D721Med (cell line): ENCODE measurements around the gene PRDM11.

Experiments used
- DNase-seq: peaks from one replicate; pipeline ENCODE4 v3.0.0; 2011; ENCODE audit warnings: low spot score; ENCODE audit not compliant: insufficient read length
- FAIRE-seq: peaks from 2 replicates; lab custom pipeline; 2011; peaks lifted over from hg19 to GRCh38; lab: Jason Lieb, UNC
- TF ChIP-seq, protein P1 (sequence below): IDR thresholded peaks from 2 replicates; pipeline ENCODE4 v1.5.1; 2012; ENCODE audit warnings: mild to moderate bottlenecking, control low read depth; ENCODE audit not compliant: insufficient read depth; ENCODE audit errors: missing control alignments

Gene PRDM11

GRCh38 chr11:45146072-45147016 lies at the start of gene PRDM11:
Gene PRDM11 (plus strand): TSS chr11:45146639. CDS start chr11:45181767, 35,128 bp downstream.
- DNase-seq, result peak; percentile 35
- TF ChIP-seq, protein P1, sequence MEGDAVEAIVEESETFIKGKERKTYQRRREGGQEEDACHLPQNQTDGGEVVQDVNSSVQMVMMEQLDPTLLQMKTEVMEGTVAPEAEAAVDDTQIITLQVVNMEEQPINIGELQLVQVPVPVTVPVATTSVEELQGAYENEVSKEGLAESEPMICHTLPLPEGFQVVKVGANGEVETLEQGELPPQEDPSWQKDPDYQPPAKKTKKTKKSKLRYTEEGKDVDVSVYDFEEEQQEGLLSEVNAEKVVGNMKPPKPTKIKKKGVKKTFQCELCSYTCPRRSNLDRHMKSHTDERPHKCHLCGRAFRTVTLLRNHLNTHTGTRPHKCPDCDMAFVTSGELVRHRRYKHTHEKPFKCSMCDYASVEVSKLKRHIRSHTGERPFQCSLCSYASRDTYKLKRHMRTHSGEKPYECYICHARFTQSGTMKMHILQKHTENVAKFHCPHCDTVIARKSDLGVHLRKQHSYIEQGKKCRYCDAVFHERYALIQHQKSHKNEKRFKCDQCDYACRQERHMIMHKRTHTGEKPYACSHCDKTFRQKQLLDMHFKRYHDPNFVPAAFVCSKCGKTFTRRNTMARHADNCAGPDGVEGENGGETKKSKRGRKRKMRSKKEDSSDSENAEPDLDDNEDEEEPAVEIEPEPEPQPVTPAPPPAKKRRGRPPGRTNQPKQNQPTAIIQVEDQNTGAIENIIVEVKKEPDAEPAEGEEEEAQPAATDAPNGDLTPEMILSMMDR, result no peak
- FAIRE-seq, result no peak

- DNase-seq (no peak), FAIRE-seq (no peak)
- TF ChIP-seq, protein P1, result no peak
These were observed 48.5 kb upstream of the PRDM11 start for GRCh38 chr11:45097721-45098493.

DNA sequence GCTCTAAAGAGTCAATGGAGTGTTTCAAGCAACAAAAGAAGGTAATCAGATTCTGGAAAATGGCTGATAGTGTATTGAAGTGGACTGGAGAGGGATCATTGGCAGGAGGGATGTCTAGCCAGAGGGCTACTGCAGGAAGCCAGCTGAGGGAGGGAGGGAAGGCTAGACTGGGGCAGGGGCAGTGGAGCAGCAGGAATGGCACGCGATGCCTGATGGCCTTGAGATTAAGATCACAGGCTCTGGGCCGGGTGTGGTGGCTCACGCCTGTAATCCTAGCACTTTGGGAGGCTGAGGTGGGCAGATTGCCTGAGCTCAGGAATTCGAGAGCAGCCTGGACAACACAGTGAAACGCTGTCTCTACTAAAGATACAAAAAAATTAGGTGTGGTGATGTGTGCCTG lies 47.5 kb upstream of the PRDM11 start:
- TF ChIP-seq, protein P1, result no peak
- no peak for FAIRE-seq
- no peak for DNase-seq

DNA sequence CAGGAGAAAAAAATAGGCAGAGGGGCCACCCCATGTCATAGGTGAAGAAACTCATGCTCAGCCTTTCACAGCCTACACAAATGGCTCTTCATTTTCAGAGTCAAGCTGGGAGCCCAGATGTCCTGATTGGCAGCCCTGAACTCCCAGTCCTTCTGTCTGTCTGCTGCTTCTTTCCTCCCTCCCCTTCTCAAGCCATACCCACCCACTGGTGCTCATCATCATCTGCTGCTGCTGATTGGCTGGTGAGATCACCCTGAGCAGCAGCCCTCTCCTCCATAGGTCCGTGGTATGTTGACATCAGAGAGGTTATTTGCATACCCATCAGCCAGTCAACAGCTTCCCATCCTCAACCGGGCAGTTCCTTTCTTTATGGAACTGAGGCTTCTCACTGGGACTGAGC lies 46.1 kb upstream of the PRDM11 start:
- DNase-seq (no peak), FAIRE-seq (no peak)
- TF ChIP-seq, protein P1, result no peak

- no peak for FAIRE-seq
- TF ChIP-seq, protein P1, result no peak
- no peak for DNase-seq
These were observed 44.1 kb upstream of the PRDM11 start for GRCh38 chr11:45102361-45102809.

DNA sequence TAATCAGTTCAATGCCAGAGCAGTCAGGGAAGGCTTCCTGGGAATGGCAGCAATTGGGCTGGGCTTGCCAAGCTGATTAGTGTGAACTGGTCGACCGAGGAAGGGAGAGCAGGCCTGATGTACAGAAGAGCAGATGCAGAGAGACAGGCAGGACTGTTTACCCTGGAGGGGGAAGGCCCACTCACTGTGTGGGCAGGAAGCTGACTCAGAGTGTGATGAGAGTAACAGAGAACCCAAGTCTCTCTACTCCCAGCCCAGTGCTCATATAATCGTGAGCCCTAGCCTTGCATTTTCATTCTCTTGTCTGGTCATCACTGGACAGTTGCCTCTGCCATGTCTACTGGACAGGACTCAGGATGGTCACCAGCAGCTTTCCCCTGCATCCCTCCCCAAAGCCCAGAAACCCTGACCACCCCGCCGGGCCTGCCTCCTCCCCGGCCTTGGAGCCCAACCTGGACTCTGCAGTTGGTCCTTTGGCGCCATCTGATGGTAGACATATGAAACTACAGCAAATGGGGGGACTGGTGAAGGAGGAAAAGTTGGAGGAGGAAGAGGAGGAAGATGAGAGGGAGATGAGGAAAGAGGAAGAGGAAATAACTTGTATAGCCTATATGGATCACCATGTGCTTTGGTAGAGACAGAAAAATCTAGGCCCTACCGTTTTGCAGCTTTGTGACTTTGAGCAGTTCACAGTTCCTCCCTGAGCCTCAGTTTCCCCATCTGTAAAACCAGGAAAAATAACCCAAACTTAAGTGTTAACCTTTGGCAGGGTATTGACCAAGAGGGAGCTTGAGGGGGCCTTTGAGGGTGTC lies 43.4 kb upstream of the PRDM11 start:
- FAIRE-seq, result no peak
- peak; percentile 68 for DNase-seq
- TF ChIP-seq, protein P1, result peak; percentile 97
